Activated naive CD4-positive, alpha-beta T cell treated with anti-CD3 and anti-CD28 coated beads, Interleukin-2, amount 50 U/mL, for 72 hours (primary cell): ENCODE results near the gene NABP2. TPM values are rescaled to one million over a fixed set of nuclear protein-coding genes. Genes with fewer than 3 reads are reported as not detected.

Source experiments
- ATAC-seq, 2 donors: fragments of 150-1000 bp; cut with Tn5 transposase; 2 replicates each; pipeline ENCODE4 v1.10.0; 2021; ENCODE audit warnings: mild to moderate bottlenecking in 2 of 2, moderate library complexity in 2 of 2
- DNase-seq, 2 donors: peaks; one replicate each; pipeline ENCODE4 v3.0.0; 2021 to 2022; ENCODE audit warnings: low spot score in 2 of 2
- H3K27ac Mint-ChIP-seq, 2 donors: one replicate each; pipeline ENCODE4 v1.8.0; 2022; ENCODE audit warnings: mild to moderate bottlenecking in 2 of 2, mixed read lengths in 2 of 2
- H3K36me3 Mint-ChIP-seq, 2 donors: one replicate each; pipeline ENCODE4 v1.8.0; 2022; ENCODE audit warnings: mixed read lengths in 2 of 2
- H3K9me3 Mint-ChIP-seq, 2 donors: one replicate each; pipeline ENCODE4 v1.8.0; 2022; ENCODE audit warnings: mixed read lengths in 2 of 2
- total RNA-seq, 2 donors: library from RNA; stranded (reverse); gene quantifications; one replicate each; pipeline ENCODE4 v1.2.3, GENCODE V29; 2022

NABP2 gene
- total RNA-seq, 2 donors from 2014 or later, result 60.7 to 90.5 TPM

DNA sequence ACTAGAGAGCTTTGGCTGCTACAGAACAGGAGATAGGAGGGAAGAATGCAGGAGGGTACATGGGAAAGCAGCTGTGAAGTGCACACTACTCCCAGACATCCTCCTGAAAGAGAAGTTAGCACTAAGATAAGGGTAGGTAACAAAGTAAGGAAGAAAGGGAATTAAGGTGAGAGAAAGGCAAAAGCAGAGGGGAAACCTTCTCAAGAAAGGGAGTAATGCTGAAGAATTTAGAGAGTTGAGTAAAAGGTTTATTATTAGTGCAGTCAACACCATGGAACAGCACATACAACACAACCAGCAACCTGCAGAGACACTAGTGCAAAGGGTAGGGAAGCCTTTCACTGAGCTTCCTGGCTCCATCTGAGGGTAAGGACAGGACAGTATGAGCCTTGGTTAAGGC, 19.9 kb upstream of the NABP2 start:
- ATAC-seq (no peak), DNase-seq (no peak)
- Mint-ChIP-seq H3K36me3 (no peaks in the 10 kb centered on the region), H3K27ac (peak overlapping the region in 1 of 2 donors; percentile 34), H3K9me3 (no peaks in the 10 kb centered on the region)

DNA sequence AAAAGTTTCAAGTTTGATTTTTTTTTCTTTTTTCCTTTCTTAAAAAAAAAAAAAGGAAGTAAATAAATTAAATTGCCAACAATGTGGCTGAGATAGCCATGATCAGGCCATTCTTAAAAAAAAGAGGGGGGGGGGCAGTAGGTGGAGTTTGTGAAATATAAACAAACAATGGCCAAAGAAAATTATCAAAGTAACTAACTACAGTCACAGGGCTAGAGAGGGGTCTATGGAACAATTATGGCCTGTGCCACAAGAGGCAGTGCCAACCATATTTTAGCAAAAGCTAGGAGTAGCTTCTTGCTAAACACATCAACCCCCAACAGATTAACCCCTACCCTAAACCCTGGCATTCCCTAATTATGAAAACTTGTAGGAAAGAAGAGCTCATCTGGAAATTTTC, 18.7 kb upstream of the NABP2 start:
- Mint-ChIP-seq H3K36me3 (no peaks in the 10 kb centered on the region), H3K9me3 (no peaks in the 10 kb centered on the region), H3K27ac (no peak overlapping the region)
- no peak for ATAC-seq
- no peak for DNase-seq

GRCh38 chr12:56206452-56207166, 17.5 kb upstream of the NABP2 start:
- DNase-seq, result peak in 1 of 2 donors; percentile 53
- Mint-ChIP-seq H3K36me3 (no peaks in the 10 kb centered on the region), H3K9me3 (no peaks in the 10 kb centered on the region), H3K27ac (peak overlapping the region; percentile 32 to 52)
- peak; percentile 71 to 75 for ATAC-seq

- no peak for DNase-seq
- ATAC-seq, result no peak
- Mint-ChIP-seq H3K9me3 (no peaks in the 10 kb centered on the region), H3K36me3 (peaks cover 0 to 6% of the 10 kb centered on the region in 2 donors), H3K27ac (no peak overlapping the region)
Observed at GRCh38 chr12:56208006-56208405, 16.1 kb upstream of the NABP2 start.

DNA sequence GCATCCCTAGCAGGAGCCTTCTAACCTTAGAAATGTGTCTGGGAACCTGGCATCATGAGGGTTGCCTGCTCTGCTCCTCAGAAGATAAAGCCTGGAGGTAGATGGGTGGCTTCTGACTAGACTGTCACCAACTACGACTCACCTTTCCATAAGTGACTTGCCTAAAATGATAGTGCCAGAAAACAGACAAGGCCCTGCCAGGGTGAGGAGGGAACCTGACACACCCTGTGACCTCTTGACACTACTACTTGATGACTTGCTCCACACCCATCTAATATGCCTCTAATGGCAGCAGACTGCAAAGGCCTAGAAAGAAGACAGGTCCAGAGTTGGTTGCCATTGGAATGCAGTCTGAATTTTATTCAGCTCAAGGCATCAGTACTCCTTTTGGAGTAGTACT, 11.8 kb upstream of the NABP2 start:
- ATAC-seq (peak; percentile 96 to 97), DNase-seq (no peak)
- H3K27ac Mint-ChIP-seq, result peak overlapping the region in 1 of 2 donors; percentile 55
- H3K9me3 Mint-ChIP-seq, result no peaks in the 10 kb centered on the region
- H3K36me3 Mint-ChIP-seq, result peaks cover 0 to 17% of the 10 kb centered on the region in 2 donors

DNA sequence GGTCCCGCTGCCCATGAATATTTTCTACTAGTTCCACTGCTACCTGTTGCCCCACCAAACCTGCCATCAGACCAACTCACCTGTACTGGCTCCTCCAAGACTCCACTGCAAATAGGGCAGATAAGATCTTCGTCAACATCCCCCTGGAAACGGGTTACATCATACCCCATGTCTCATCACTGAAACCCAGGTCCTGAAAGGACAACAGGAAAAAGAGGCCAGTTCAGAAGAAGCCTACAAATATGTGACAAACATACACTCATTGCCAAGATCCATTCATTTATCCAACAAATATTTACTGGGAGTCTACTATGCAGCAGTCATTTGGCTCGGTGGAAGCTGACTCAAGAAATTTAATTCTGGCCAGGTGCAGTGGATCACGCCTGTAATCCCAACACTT, 10.3 kb upstream of the NABP2 start:
- no peak for ATAC-seq
- Mint-ChIP-seq H3K36me3 (peaks cover 0 to 17% of the 10 kb centered on the region in 2 donors), H3K9me3 (no peaks in the 10 kb centered on the region), H3K27ac (no peak overlapping the region)
- no peak for DNase-seq

DNA sequence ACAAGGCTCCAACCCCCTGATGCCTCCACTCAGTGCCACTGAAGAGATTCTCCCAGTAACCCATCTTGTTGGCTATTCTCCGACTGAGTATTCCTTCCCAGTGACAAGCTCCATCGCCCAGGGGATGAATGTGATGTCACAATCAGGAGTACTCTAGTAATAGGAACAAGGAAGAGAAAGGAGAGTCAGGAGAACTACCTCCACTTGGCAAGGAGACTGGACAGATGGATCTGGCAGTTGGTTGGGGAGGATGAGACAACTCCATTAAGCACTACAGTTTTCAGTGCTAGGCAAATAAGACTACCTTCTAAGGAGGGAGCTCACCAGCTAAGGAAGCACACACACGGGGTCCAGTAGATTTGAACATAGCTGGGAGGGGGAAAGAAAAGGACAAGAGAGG, 7.7 kb upstream of the NABP2 start:
- ATAC-seq, result no peak
- DNase-seq, result no peak
- H3K9me3 Mint-ChIP-seq, result no peaks in the 10 kb centered on the region
- peaks cover 1 to 20% of the 10 kb centered on the region in 2 donors for H3K36me3 Mint-ChIP-seq
- H3K27ac Mint-ChIP-seq, result peak overlapping the region in 1 of 2 donors; percentile 85

DNA sequence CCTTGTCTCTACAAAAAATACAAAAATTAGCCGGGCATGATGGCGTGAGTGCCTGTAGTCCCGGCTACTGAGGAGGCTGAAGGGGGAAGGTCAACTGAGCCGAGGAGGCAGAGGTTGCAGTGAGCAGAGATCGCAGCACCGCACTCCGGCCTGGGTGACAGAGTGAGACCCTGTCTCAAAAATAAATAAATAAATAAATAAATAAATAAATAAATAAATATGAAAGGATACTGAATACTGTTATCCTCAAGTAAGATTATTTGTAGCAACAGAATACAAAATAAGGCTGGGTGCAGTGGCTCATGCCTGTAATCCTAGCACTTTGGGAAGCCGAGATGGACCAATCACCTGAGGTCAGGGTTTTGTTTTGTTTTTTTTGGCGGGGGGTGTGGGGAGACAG, 4.3 kb upstream of the NABP2 start:
- no peak overlapping the region for H3K27ac Mint-ChIP-seq
- H3K9me3 Mint-ChIP-seq, result no peaks in the 10 kb centered on the region
- H3K36me3 Mint-ChIP-seq, result peaks cover 13 to 22% of the 10 kb centered on the region in 2 donors
- no peak for ATAC-seq
- no peak for DNase-seq

DNA sequence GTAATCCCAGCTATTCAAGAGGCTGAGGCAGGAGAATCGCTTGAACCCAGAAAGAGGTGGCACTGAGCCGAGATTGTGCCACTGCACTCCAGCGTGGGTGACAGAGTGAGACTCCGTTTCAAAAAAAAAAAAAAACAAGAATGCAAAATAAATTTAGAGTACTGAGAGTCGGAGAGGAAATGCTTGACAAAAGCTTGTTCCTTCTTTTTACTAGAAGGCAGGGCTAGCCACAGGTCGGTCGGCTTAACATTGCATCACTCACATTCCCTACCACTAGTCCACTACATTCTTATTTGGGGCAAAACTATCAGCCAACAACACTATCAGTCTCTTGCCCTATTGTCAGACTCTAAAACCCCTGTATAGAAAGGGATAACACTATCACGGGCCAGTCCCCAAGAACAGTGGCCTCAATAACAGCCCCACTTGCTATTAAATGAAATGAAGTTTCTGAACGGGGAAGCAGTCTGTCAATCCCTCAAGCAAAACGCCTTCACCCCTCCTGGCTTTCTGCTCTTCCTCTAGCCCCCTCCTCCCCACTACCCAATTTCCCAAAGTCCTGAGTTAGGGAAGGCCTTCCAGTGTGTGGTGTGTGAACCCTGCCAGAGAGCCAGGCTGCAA, 3.4 kb upstream of the NABP2 start:
- Mint-ChIP-seq H3K36me3 (peaks cover 13 to 16% of the 10 kb centered on the region in 2 donors), H3K27ac (peak overlapping the region; percentile 96 to 97), H3K9me3 (no peaks in the 10 kb centered on the region)
- no peak for DNase-seq
- no peak for ATAC-seq

- Mint-ChIP-seq H3K9me3 (no peaks in the 10 kb centered on the region), H3K36me3 (peaks cover 13 to 16% of the 10 kb centered on the region in 2 donors), H3K27ac (peak overlapping the region; percentile 96 to 97)
- DNase-seq (no peak), ATAC-seq (peak; percentile 33 to 55)
Observed at GRCh38 chr12:56221232-56221756, 2.8 kb upstream of the NABP2 start.

GRCh38 chr12:56221757-56222530, 2.2 kb upstream of the NABP2 start, which contains the start of gene RNF41:
RNF41 (minus strand) TSS chr12:56221922; CDS start chr12:56214047, 7,875 bp downstream.
- peak within 1 kb of the TSS; percentile 96 to 97 for H3K27ac Mint-ChIP-seq
- peak; percentile 91 to 93 for DNase-seq
- H3K36me3 Mint-ChIP-seq, result peaks cover 12 to 13% of the 10 kb centered on the region in 2 donors
- ATAC-seq, result peak; percentile 86 to 88
- no peaks in the 10 kb centered on the region for H3K9me3 Mint-ChIP-seq

DNA sequence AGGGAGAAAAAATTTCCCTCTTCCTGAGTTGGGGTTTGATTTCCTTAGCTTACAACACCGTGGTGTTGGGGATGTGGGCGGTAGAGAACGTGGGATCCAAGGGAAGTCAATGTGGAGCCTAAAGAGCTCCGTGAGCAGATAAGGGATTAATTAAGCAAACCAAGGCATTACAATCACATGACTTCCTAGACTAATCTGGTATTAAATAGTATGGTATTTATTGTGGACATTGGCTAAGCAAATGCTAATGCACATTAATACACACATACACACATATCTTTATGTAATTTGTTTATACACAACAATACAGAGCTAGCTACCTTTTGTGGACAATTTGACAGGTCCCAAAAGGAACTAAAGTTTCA, 1.6 kb upstream of the NABP2 start:
- DNase-seq (no peak), ATAC-seq (no peak)
- no peaks in the 10 kb centered on the region for H3K9me3 Mint-ChIP-seq
- peaks cover 12 to 13% of the 10 kb centered on the region in 2 donors for H3K36me3 Mint-ChIP-seq
- H3K27ac Mint-ChIP-seq, result peak overlapping the region; percentile 96 to 97

DNA sequence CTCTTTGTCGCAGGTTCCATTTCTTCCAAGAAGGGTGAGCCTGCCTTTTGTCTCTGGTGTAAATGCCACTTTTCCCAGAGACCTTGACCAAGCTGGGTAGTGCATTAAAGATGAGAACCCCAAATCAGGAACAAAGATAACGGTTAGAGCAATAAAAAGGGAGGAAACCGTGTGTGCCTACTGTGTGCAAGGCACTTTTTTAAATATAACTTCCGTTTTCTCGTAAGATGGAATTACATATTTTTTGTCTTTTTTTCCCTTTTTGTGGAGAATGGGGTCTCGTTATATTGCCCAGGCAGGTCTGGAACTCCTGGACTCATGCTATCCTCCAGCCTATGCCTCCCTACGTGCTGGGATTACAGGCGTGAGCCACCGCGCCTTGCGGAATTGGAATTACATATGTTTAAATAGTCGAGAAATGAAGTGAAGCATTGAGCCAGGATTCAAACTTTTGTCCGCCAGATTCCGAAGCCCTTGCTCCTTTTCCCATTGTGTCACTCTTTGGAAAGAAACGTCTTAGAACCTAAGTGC, 506 bp upstream of the NABP2 start:
- no peaks in the 10 kb centered on the region for H3K9me3 Mint-ChIP-seq
- DNase-seq (no peak), ATAC-seq (no peak)
- peaks cover 12 to 13% of the 10 kb centered on the region in 2 donors for H3K36me3 Mint-ChIP-seq
- H3K27ac Mint-ChIP-seq, result peak overlapping the region in 1 of 2 donors; percentile 87

GRCh38 chr12:56224954-56225353, 812 bp downstream of the NABP2 start:
- Mint-ChIP-seq H3K27ac (peak overlapping the region; percentile 85 to 87), H3K36me3 (peaks cover 12 to 13% of the 10 kb centered on the region in 2 donors), H3K9me3 (no peaks in the 10 kb centered on the region)
- no peak for DNase-seq
- ATAC-seq, result no peak

DNA sequence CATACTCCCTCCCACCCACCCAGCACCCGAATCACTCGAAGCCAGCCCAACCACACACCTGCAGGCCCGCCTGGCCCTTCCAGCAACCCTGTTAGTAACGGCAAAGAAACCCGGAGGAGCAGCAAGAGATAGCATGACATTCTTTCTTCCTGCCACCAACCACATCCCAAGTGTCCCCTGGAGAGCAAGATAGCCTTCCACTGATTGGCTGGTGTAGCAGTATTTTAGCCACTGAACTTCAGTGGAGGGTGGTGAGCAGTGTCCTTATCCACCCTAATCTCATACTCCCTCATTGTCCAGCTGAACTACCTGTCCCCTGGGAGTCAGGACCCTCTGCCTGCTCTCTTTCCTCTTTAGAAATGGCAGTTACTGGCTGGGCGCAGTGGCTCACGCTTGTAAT, 4.9 kb downstream of the NABP2 start:
- no peak for ATAC-seq
- DNase-seq, result no peak
- Mint-ChIP-seq H3K27ac (no peak overlapping the region), H3K9me3 (no peaks in the 10 kb centered on the region), H3K36me3 (no peaks in the 10 kb centered on the region)

- DNase-seq, result no peak
- H3K9me3 Mint-ChIP-seq, result no peaks in the 10 kb centered on the region
- H3K27ac Mint-ChIP-seq, result no peak within 1 kb of the TSS
- H3K36me3 Mint-ChIP-seq, result no peaks in the 10 kb centered on the region
- no peak for ATAC-seq
Observed at GRCh38 chr12:56229916-56230431, 5.8 kb downstream of the NABP2 start, which contains the start of gene SLC39A5. SLC39A5 (plus strand) TSS chr12:56230051; CDS start chr12:56231275, 1,224 bp downstream.
